ENCODE data around the gene KRT2. TPM values are rescaled to one million over a fixed set of nuclear protein-coding genes. Genes with fewer than 3 reads are reported as not detected.

KRT2 gene
- polyA plus RNA-seq, 2 of the 4 experiments (the other 2 are of a cell fraction), result 0.09 TPM; not detected in 1

- TF ChIP-seq REST (IDR thresholded peaks at IDR 0.05) (no peak), HMGXB4 (CRISPR knock-in tag; IDR thresholded peaks at IDR 0.05; ENCODE audit: borderline replicate concordance) (no peak), ZNF302 (CRISPR knock-in tag; IDR thresholded peaks at IDR 0.05) (no peak), RAD21 (conservative IDR thresholded peaks at IDR 0.05 in 1 of 2, IDR thresholded peaks at IDR 0.05 in 1 of 2) (no peak), CBX8 (IDR thresholded peaks at IDR 0.05) (no peak)
- TF ChIP-seq, protein P1, sequence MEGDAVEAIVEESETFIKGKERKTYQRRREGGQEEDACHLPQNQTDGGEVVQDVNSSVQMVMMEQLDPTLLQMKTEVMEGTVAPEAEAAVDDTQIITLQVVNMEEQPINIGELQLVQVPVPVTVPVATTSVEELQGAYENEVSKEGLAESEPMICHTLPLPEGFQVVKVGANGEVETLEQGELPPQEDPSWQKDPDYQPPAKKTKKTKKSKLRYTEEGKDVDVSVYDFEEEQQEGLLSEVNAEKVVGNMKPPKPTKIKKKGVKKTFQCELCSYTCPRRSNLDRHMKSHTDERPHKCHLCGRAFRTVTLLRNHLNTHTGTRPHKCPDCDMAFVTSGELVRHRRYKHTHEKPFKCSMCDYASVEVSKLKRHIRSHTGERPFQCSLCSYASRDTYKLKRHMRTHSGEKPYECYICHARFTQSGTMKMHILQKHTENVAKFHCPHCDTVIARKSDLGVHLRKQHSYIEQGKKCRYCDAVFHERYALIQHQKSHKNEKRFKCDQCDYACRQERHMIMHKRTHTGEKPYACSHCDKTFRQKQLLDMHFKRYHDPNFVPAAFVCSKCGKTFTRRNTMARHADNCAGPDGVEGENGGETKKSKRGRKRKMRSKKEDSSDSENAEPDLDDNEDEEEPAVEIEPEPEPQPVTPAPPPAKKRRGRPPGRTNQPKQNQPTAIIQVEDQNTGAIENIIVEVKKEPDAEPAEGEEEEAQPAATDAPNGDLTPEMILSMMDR (IDR thresholded peaks at IDR 0.05), result no peak
Observed at GRCh38 chr12:52675301-52675701, 23.3 kb upstream of the KRT2 start (continued).

- POLR2A ChIA-PET, result no interaction called here
- Histone ChIP-seq H3K4me1 (no peaks in the 10 kb centered on the region; the same call in 2 of the 3 replicates), H3K4me3 (no peak overlapping the region), H3K9me3 (no peaks in the 10 kb centered on the region), H3K4me2 (no peak overlapping the region), H3K27ac (no peak overlapping the region)
- CTCF ChIA-PET, result interaction anchor here (1.8 to 3.3 kb wide), 2 partner anchors 42 to 191 kb away, joined by 5 to 9 read pairs; no protein-coding TSS in a partner anchor
- TF ChIP-seq RCOR1 (IDR thresholded peaks at IDR 0.05; ENCODE audit: low read depth, low read length) (no peak), EHF (CRISPR knock-in tag; IDR thresholded peaks at IDR 0.05) (no peak), ZC3H11A (IDR thresholded peaks at IDR 0.05) (no peak), CHD2 (IDR thresholded peaks at IDR 0.05; ENCODE audit: low read length, partially characterized antibody) (no peak), ESRRA (IDR thresholded peaks at IDR 0.05; ENCODE audit: borderline replicate concordance, low read length) (no peak), RAD21 (conservative IDR thresholded peaks at IDR 0.05 in 1 of 2, IDR thresholded peaks at IDR 0.05 in 1 of 2) (no peak), PBX3 (IDR thresholded peaks at IDR 0.05) (no peak), RARB (CRISPR knock-in tag; IDR thresholded peaks at IDR 0.05) (no peak), FOSL2 (IDR thresholded peaks at IDR 0.05) (no peak), FOSL2 (CRISPR knock-in tag; IDR thresholded peaks at IDR 0.05) (no peak), ZNF302 (CRISPR knock-in tag; IDR thresholded peaks at IDR 0.05) (no peak)
- 95% methylated on average over 4 of the region's 4 CpGs for WGBS (ENCODE audit: missing lambda C conversion rate)
- ATAC-seq (no peak), DNase-seq (ENCODE audit: low read depth in 1 of 2, low spot score in 1 of 2) (no peak), FAIRE-seq (no peak)
Observed at GRCh38 chr12:52674433-52674775, 22.4 kb upstream of the KRT2 start.
